IMR-90 (cell line): ENCODE data around the gene MYCBPAP. TPM values are rescaled to one million over a fixed set of nuclear protein-coding genes. Genes with fewer than 3 reads are reported as not detected.

Experiments used
- ATAC-seq: fragments of 200-7000 bp; cut with Tn5 transposase; 2 replicates; pipeline ENCODE4 v1.9.1; 2020; ENCODE audit warnings: low read depth, mild to moderate bottlenecking, moderate library complexity
- BruUV-seq: library from RNA; stranded (reverse); fragments of 400-500 nt; replicated peaks from 2 replicates; lab custom pipeline; 2021; lab: Mats Ljungman, UMichigan
- CTCF ChIA-PET: fragments of 300-600 bp; formaldehyde crosslinking; extraction: SDS; loops from one replicate; lab custom pipeline; 2021; ENCODE audit warnings: antibody characterized with exemption; lab: Yijun Ruan, JAX
- POLR2A ChIA-PET: fragments of 300-600 bp; sonication (Branson Sonifier 250); formaldehyde crosslinking; loops from one replicate; lab custom pipeline; 2022; ENCODE audit warnings: antibody characterized with exemption; ENCODE audit not compliant: unreplicated experiment; lab: Charles Lee
- DNase-seq: peaks from one replicate; pipeline ENCODE4 v3.0.0; 2013
- H2AFZ ChIP-seq: replicated peaks from 2 replicates; pipeline ENCODE3; 2013; ENCODE audit warnings: low read length, mild to moderate bottlenecking; ENCODE audit not compliant: poor library complexity
- H2AK5ac ChIP-seq: 2 replicates; pipeline ENCODE4 v1.6.1; 2013; ENCODE audit warnings: low read depth, low read length, inconsistent platforms
- H2AK9ac ChIP-seq: replicated peaks from 2 replicates; pipeline ENCODE3; 2013; ENCODE audit warnings: mild to moderate bottlenecking, low read depth, low read length, moderate library complexity; ENCODE audit not compliant: poor library complexity
- H2BK120ac ChIP-seq: 2 replicates; pipeline ENCODE4 v1.6.1; 2013; ENCODE audit warnings: low read depth, low read length, inconsistent platforms
- H2BK15ac ChIP-seq: 3 replicates; pipeline ENCODE4 v1.6.1; 2013; ENCODE audit warnings: low read depth, low read length, inconsistent platforms
- H2BK20ac ChIP-seq: 2 replicates; pipeline ENCODE4 v1.6.1; 2013; ENCODE audit warnings: low read depth, mild to moderate bottlenecking, inconsistent platforms, low read length, moderate library complexity
- H2BK5ac ChIP-seq: 2 replicates; pipeline ENCODE4 v1.6.1; 2013; ENCODE audit warnings: mild to moderate bottlenecking, low read depth, low read length, inconsistent platforms; ENCODE audit not compliant: poor library complexity, severe bottlenecking
- H3K14ac ChIP-seq: replicated peaks from 2 replicates; pipeline ENCODE4 v1.6.1; 2013; ENCODE audit warnings: low read depth, low read length, inconsistent platforms
- H3K18ac ChIP-seq: 2 replicates; pipeline ENCODE4 v1.6.1; 2013; ENCODE audit warnings: low read depth, low read length, control low read depth
- H3K23ac ChIP-seq: 2 replicates; pipeline ENCODE4 v1.6.1; 2013; ENCODE audit warnings: low read depth, low read length, inconsistent platforms
- H3K27ac ChIP-seq: 2 replicates; pipeline ENCODE4 v1.5.1; 2013; ENCODE audit warnings: mild to moderate bottlenecking, control low read depth, low read length; ENCODE audit not compliant: insufficient read depth
- H3K27me3 ChIP-seq: 2 replicates; pipeline ENCODE4 v1.6.1; 2013; ENCODE audit warnings: low read length; ENCODE audit not compliant: control insufficient read depth, insufficient read depth
- H3K36me3 ChIP-seq: 2 replicates; pipeline ENCODE4 v1.6.1; 2013; ENCODE audit warnings: low read length, mixed read lengths; ENCODE audit not compliant: control insufficient read depth, insufficient read depth
- H3K4ac ChIP-seq: 2 replicates; pipeline ENCODE4 v1.6.1; 2013; ENCODE audit warnings: low read depth, low read length, inconsistent platforms
- H3K4me1 ChIP-seq: 2 replicates; pipeline ENCODE4 v1.6.1; 2013; ENCODE audit warnings: low read length, mixed read lengths; ENCODE audit not compliant: control insufficient read depth, insufficient read depth
- H3K4me2 ChIP-seq: 2 replicates; pipeline ENCODE4 v1.6.1; 2013; ENCODE audit warnings: low read depth, mild to moderate bottlenecking, control low read depth, low read length, moderate library complexity
- H3K4me3 ChIP-seq: 2 replicates; pipeline ENCODE4 v1.5.1; 2013; ENCODE audit warnings: low read depth, mild to moderate bottlenecking, control low read depth, low read length, moderate library complexity; ENCODE audit not compliant: insufficient read depth
- H3K56ac ChIP-seq: 2 replicates; pipeline ENCODE4 v1.6.1; 2013; ENCODE audit warnings: low read length, inconsistent platforms; ENCODE audit not compliant: insufficient read depth; ENCODE audit errors: extremely low read depth
- H3K79me1 ChIP-seq, 2 experiments: 2 replicates each; pipeline ENCODE4 v1.6.1; 2013; ENCODE audit warnings: low read length in 2 of 2, inconsistent platforms in 1 of 2, low read depth in 1 of 2
- H3K9ac ChIP-seq: 2 replicates; pipeline ENCODE4 v1.6.1; 2013; ENCODE audit warnings: low read depth, low read length, control low read depth
- H3K9me1 ChIP-seq: 2 replicates; pipeline ENCODE4 v1.6.1; 2013; ENCODE audit warnings: low read length, inconsistent platforms; ENCODE audit not compliant: insufficient read depth
- H3K9me3 ChIP-seq: 2 replicates; pipeline ENCODE4 v1.6.1; 2013; ENCODE audit warnings: low read length; ENCODE audit not compliant: control insufficient read depth, insufficient read depth
- H4K20me1 ChIP-seq: 2 replicates; pipeline ENCODE4 v1.6.1; 2013; ENCODE audit warnings: low read length, inconsistent platforms; ENCODE audit not compliant: insufficient read depth
- H4K5ac ChIP-seq: 2 replicates; pipeline ENCODE4 v1.6.1; 2013; ENCODE audit warnings: mild to moderate bottlenecking, low read depth, low read length, control low read depth
- H4K8ac ChIP-seq, 2 experiments: 2 replicates each; pipeline ENCODE4 v1.6.1; 2013; ENCODE audit warnings: low read depth in 2 of 2, low read length in 2 of 2, control low read depth in 1 of 2, inconsistent platforms in 1 of 2
- H4K91ac ChIP-seq: 2 replicates; pipeline ENCODE4 v1.6.1; 2013; ENCODE audit warnings: low read depth, low read length, inconsistent platforms; ENCODE audit not compliant: insufficient read depth
- BHLHE40 ChIP-seq: fragments of 150-350 bp; IDR thresholded peaks from 2 replicates; pipeline ENCODE4 v1.6.1; 2016; ENCODE audit warnings: mild to moderate bottlenecking, low read depth, low read length
- CEBPB ChIP-seq: IDR thresholded peaks from 2 replicates; pipeline ENCODE4 v1.6.1; 2012; ENCODE audit warnings: low read depth, low read length, improper control_type of control experiment
- CHD1 ChIP-seq: IDR thresholded peaks from 2 replicates; pipeline ENCODE4 v1.6.1; 2012; ENCODE audit warnings: low read depth, low read length, improper control_type of control experiment
- ELK1 ChIP-seq: fragments of 150-350 bp; IDR thresholded peaks from 2 replicates; pipeline ENCODE4 v1.6.1; 2016; ENCODE audit warnings: low read depth, mild to moderate bottlenecking, low read length, moderate library complexity, borderline replicate concordance
- FOS ChIP-seq: fragments of 150-350 bp; IDR thresholded peaks from 2 replicates; pipeline ENCODE4 v1.6.1; 2016; ENCODE audit warnings: low read depth, low read length
- MAZ ChIP-seq: IDR thresholded peaks from 2 replicates; pipeline ENCODE4 v1.6.1; 2012; ENCODE audit warnings: low read depth, mild to moderate bottlenecking, low read length, improper control_type of control experiment, moderate library complexity, borderline replicate concordance
- MXI1 ChIP-seq: IDR thresholded peaks from 2 replicates; pipeline ENCODE4 v1.6.1; 2012; ENCODE audit warnings: low read depth, mild to moderate bottlenecking, low read length, moderate library complexity, borderline replicate concordance
- NFE2L2 ChIP-seq: fragments of 150-350 bp; IDR thresholded peaks from 2 replicates; pipeline ENCODE4 v1.6.1; 2016; ENCODE audit warnings: low read depth, mild to moderate bottlenecking, low read length
- POLR2A ChIP-seq: IDR thresholded peaks from 2 replicates; pipeline ENCODE4 v1.6.1; 2012; ENCODE audit warnings: mild to moderate bottlenecking, low read depth, low read length
- RAD21 ChIP-seq: IDR thresholded peaks from 2 replicates; pipeline ENCODE4 v1.6.1; 2012; ENCODE audit warnings: low read length, improper control_type of control experiment
- RCOR1 ChIP-seq: IDR thresholded peaks from 2 replicates; pipeline ENCODE4 v1.6.1; 2012; ENCODE audit warnings: mild to moderate bottlenecking, low read length, improper control_type of control experiment; ENCODE audit not compliant: insufficient replicate concordance
- RFX5 ChIP-seq: IDR thresholded peaks from 2 replicates; pipeline ENCODE4 v1.8.0; 2012; ENCODE audit warnings: low read depth, mild to moderate bottlenecking, low read length, moderate library complexity
- SMC3 ChIP-seq: fragments of 150-350 bp; IDR thresholded peaks from 2 replicates; pipeline ENCODE4 v1.6.1; 2016; ENCODE audit warnings: low read depth, mild to moderate bottlenecking, antibody characterized with exemption, low read length, moderate library complexity
- WGBS, 2 experiments: methylation state at CpG; one replicate each; pipeline versions ENCODE4 v1.1.5 to v1.1.7; 2013; ENCODE audit warnings: missing lambda C conversion rate in 2 of 2; ENCODE audit not compliant: insufficient read length in 1 of 2; ENCODE audit errors: extremely low coverage in 2 of 2; 5-methylcytosine and 5-hydroxymethylcytosine counted together
- dilution Hi-C: fragments of 300-500 bp; cut with HindIII; formaldehyde crosslinking; loops from one replicate; pipeline ENCODE4 v1.14.3; 2018; ENCODE audit warnings: low sequenced_read_pairs; ENCODE audit not compliant: unreplicated experiment
- in situ Hi-C: fragments of 300-500 bp; cut with MboI; formaldehyde crosslinking; loops from 3 replicates; pipeline ENCODE4 v1.14.3; 2019; ENCODE audit warnings: low sequenced_read_pairs, inconsistent platforms, mixed read lengths
- intact Hi-C: fragments of 100-400 bp; cut with micrococcal nuclease; formaldehyde crosslinking; loops from 2 replicates; pipeline ENCODE4 v1.10.0; 2022
- polyA plus RNA-seq, 3 experiments: library from polyadenylated mRNA; depleted of rRNA; stranded (reverse); fragments of >200 nt; gene quantifications; 2 replicates each; pipeline ENCODE4 v1.2.3, GENCODE V29; 2012; ENCODE audit warnings: low replicate concordance in 1 of 3
- total RNA-seq: library from RNA; depleted of rRNA; stranded (reverse); fragments of >200 nt; gene quantifications from 2 replicates; pipeline ENCODE4 v1.2.3, GENCODE V29; 2012
- TF ChIP-seq, protein P1 (sequence below): conservative IDR thresholded peaks from 2 replicates; pipeline ENCODE4 v1.5.1; 2012; ENCODE audit warnings: mild to moderate bottlenecking, low read depth, low read length, improper control_type of control experiment
- TF ChIP-seq, protein P2 (sequence below): fragments of 150-350 bp; IDR thresholded peaks from 2 replicates; pipeline ENCODE4 v1.6.1; 2017; ENCODE audit warnings: mild to moderate bottlenecking, antibody characterized with exemption, low read length, low read depth

Gene MYCBPAP
- total and polyA plus RNA-seq, 2 of the 4 experiments (the other 2 are of a cell fraction): 0.17 to 0.18 TPM

DNA sequence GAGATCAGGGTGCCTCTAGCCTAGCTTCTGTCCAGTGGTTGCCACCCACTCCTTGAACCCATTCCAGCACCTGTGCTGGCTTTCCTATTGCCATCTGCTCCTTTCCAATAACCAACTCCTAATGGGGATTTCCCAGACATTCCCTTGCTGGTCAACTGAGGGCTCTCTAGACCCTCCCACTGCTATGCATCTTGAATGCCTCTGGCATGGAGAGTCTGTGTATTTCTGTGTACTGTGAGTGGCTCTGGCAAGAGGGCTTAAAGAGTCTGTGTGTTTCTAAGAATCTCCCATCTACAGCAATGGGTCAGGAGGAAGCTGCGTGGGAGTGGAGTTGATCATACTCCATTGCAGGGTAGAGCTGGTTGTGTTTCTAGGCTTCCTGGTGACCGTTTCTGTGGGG is 13.3 kb downstream of the MYCBPAP start:
- Histone ChIP-seq H3K27ac (no peak overlapping the region), H3K4me2 (no peak overlapping the region), H4K20me1 (no peaks in the 10 kb centered on the region), H3K14ac (no peak overlapping the region), H4K91ac (no peak overlapping the region), H3K4ac (no peak overlapping the region), H2BK5ac (no peak overlapping the region), H3K9ac (no peak overlapping the region), H3K9me1 (no peaks in the 10 kb centered on the region), H3K4me1 (no peaks in the 10 kb centered on the region), H3K23ac (no peak overlapping the region), H4K8ac (no peak overlapping the region), H3K4me3 (no peak overlapping the region), H2AFZ (no peak overlapping the region), H3K18ac (no peak overlapping the region), H3K9me3 (no peaks in the 10 kb centered on the region), H3K36me3 (no peaks in the 10 kb centered on the region), H4K5ac (no peak overlapping the region), H2BK20ac (no peak overlapping the region), H3K56ac (no peak overlapping the region), H2BK120ac (no peak overlapping the region), H2BK15ac (no peak overlapping the region), H3K79me1 (no peaks in the 10 kb centered on the region), H3K27me3 (peaks cover 19% of the 10 kb centered on the region), H2AK5ac (no peak overlapping the region), H2AK9ac (no peak overlapping the region)
- WGBS, 2 experiments: no CpG with 5 or more reads among the region's 2 CpGs
- no TSS peak for BruUV-seq
- TF ChIP-seq BHLHE40 (no peak), CEBPB (no peak), MXI1 (no peak), RCOR1 (no peak), RAD21 (no peak), RFX5 (no peak), FOS (no peak), NFE2L2 (no peak), POLR2A (no peak), CHD1 (no peak), MAZ (no peak), ELK1 (no peak), SMC3 (no peak)
- TF ChIP-seq, protein P1, sequence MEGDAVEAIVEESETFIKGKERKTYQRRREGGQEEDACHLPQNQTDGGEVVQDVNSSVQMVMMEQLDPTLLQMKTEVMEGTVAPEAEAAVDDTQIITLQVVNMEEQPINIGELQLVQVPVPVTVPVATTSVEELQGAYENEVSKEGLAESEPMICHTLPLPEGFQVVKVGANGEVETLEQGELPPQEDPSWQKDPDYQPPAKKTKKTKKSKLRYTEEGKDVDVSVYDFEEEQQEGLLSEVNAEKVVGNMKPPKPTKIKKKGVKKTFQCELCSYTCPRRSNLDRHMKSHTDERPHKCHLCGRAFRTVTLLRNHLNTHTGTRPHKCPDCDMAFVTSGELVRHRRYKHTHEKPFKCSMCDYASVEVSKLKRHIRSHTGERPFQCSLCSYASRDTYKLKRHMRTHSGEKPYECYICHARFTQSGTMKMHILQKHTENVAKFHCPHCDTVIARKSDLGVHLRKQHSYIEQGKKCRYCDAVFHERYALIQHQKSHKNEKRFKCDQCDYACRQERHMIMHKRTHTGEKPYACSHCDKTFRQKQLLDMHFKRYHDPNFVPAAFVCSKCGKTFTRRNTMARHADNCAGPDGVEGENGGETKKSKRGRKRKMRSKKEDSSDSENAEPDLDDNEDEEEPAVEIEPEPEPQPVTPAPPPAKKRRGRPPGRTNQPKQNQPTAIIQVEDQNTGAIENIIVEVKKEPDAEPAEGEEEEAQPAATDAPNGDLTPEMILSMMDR: no peak
- TF ChIP-seq, protein P2, sequence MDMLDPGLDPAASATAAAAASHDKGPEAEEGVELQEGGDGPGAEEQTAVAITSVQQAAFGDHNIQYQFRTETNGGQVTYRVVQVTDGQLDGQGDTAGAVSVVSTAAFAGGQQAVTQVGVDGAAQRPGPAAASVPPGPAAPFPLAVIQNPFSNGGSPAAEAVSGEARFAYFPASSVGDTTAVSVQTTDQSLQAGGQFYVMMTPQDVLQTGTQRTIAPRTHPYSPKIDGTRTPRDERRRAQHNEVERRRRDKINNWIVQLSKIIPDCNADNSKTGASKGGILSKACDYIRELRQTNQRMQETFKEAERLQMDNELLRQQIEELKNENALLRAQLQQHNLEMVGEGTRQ: no peak
- POLR2A ChIA-PET: no interaction called here
- DNase-seq (no peak), ATAC-seq (no peak)
- dilution Hi-C loops (no loop called here), intact Hi-C loops (no loop called here), in situ Hi-C loops (no loop called here)
- CTCF ChIA-PET: no interaction called here
